Ecto neural progenitor cell (in vitro differentiated cells): ENCODE data around the gene RIOX2.

Experiments
- DNase-seq: peaks from one replicate; pipeline ENCODE4 v3.0.0-alpha.2; 2018; ENCODE audit warnings: low spot score

RIOX2 gene

GRCh38 chr3:97990624-97991292 lies 18.5 kb upstream of the RIOX2 start:
- DNase-seq: no peak

- no peak for DNase-seq
Measured at GRCh38 chr3:97988784-97989568, 16.7 kb upstream of the RIOX2 start.

DNA sequence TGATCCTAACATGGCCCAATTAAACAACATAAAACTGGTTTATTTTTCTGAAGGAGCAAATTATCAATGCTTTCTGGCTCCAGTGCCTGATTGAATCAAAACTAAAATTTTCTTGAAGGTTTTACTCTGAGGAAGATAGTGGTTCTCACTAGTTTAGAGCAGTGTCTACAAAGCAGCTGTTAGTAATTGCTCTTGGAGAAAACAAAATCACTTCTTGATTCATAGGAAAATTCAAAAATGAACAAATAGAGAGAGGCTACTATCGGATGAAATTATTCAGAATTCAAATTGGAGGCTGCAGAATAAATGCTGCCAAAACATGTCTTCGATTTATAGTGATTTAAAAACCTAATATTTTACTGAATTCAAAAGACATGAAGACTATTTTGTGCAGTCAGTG lies 15.1 kb upstream of the RIOX2 start:
- no peak for DNase-seq

- DNase-seq: no peak
Measured at GRCh38 chr3:97983933-97984491, 11.8 kb upstream of the RIOX2 start.

- DNase-seq: no peak
Measured at GRCh38 chr3:97981886-97982285, 9.7 kb upstream of the RIOX2 start.

- DNase-seq: no peak
Measured at GRCh38 chr3:97979610-97980009, 7.4 kb upstream of the RIOX2 start.

DNA sequence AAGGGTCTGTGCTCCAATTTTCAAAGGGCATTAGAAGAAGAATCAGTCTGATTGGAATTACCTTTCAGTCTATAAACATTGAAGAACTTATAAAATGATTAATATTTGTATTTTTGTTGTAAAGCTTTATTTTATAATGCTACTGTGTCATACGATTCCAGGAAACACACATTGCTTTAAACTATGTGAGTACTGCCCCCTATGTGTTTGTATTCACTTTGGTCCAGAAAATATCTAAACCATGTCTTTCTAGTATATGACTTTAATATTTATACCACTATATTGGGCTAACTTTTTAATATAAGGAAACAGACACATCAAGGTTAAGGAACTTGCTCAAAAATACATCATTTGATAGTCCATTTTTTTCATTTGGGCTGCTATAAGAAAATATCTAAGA lies 3.2 kb upstream of the RIOX2 start:
- DNase-seq: no peak

DNA sequence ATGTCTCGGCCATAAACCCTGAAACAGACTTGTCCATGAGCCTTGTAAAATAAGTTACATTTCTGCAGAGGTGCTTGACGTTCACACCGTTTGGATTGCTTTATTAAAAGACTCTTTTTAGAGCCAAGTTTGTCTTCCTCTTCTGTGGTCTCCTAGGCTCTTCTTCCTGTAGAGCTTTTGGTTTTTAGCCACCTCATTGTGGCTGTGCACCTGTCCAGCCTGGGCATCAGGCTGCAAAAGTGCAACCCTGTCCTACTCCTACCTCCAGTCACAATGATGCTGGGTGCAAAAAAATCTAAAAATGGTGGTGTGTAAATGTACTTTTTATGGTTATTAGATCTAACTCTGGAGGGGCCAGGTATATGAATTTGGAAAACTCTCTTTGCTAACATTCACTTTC lies 2.8 kb upstream of the RIOX2 start:
- no peak for DNase-seq

- DNase-seq: no peak
Measured at GRCh38 chr3:97972976-97973375, 745 bp upstream of the RIOX2 start.

DNA sequence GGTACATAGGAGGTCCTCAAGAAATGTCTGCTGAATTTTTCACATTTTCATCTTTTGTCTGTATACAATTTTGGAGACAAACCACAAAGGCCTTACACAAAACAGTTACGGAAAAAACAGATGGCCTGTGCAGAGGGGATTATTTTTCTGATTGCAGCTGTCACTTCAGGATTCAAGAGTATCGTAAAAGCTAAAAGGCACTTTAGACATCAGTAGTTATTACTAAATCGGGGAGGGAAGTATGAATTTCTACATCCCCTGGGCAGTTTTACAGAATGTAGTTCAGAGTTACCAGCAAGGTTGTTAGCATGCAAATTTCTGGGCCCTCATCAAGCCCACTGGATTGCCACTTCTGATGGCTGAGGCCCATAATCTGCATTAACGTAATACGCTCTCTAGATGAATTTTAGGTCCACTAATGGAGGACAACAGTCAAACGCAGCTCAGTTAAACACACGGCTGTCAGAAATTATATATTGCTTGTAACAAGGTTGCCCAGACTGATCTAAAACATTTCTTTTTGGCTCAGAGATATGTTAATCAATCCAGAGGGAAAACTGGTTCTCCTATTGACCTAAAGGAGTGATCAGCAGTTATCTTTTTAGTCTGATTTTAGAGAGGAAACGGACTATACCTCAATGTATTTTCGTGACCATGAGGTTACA lies 1.1 kb downstream of the RIOX2 start:
- no peak for DNase-seq

DNA sequence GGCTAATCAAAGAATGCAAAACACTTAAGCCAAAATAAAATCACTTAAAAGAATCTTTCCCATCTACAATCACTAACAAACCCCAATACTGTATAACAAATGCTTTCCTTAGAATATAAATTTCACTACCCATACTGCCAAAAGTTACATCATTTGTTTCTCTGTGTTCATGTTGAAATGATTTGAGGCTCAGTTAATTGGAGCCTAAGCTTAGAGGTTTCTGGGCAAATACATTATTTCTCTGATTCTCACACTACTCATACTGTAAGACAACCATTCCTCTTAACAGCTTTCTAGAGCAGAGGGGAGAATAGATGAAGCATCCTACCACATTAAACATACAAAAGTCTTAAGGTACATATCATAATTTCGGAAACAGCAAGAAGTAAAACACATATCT lies 2.1 kb downstream of the RIOX2 start:
- no peak for DNase-seq

GRCh38 chr3:97969541-97969940 lies 2.7 kb downstream of the RIOX2 start:
- DNase-seq: no peak

- DNase-seq: no peak
Measured at GRCh38 chr3:97968376-97968775, 3.9 kb downstream of the RIOX2 start.

- no peak for DNase-seq
Measured at GRCh38 chr3:97967966-97968365, 4.3 kb downstream of the RIOX2 start.

DNA sequence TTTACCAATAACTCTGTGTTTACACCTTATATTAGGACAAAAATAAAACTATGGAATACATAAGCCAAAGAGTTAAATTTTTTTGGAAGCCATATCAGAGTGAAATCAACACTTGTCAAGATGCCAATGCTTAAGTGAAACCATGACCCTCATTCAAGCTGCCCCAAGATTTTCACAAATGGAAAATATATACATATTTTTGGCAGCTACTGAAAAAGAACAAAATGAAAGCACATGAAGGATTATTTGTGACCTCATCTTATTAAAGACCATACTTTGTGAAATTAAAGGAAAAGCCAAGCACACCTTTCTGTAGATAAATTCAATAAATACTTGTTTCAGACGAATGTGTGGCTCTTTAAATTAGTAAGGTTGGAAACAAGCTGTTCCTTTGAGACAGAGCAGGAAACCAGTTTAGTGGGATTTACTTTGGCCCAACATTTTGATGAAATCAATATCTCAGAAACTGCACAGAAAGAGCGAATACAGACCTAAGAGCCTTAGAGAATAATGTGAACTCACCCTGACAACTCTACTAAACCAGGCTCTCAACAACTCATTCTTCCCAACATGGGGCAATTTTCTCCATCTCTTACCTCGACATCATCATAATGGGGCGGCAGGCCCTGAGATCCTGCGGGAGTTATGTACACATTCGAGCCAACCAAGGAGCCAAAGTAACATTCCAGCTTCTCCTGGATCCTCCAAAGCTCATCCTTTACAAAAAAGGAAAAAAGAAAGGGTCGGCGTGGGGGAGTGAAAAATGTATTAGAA lies 11.1 kb downstream of the RIOX2 start:
- DNase-seq: no peak

DNA sequence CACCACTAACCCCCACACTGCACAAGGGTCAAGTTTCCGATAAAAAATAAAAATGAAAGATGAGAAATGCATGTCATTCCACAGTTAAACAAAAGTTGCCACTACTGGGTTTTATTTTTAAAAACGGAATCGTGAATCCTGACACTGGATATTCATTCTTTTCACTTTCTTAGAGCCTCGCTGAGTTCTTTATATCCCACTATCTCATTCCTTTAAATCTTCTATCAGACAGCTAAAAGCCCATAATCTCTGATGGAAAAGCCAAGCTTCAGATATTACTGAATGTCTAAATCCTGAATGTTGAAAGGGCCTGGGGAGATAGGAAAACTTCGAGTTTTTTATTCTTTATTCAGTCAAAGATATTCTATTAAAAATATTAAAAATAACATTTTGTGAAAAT lies 11.7 kb downstream of the RIOX2 start:
- DNase-seq: no peak

- DNase-seq: no peak
Measured at GRCh38 chr3:97959872-97960271, 12.4 kb downstream of the RIOX2 start.

DNA sequence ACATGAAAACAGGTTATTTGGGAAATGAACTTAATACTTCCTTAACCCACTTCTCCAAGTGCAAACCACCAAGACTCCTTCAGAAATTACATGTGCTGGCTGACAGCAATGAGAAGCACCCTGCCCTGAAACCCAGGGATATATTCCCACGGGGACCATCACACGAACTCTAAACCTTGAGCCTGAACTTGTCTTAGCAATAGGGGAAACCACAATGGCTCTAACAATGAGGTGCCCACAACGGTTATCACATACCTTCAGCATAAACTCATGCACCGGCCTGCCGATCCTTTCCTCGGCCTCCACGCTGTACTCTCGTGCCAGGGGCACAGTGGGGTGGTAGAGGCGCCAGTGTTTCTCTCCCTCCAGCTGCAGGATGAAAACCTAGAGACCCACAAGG lies 13.4 kb downstream of the RIOX2 start:
- DNase-seq: no peak

DNA sequence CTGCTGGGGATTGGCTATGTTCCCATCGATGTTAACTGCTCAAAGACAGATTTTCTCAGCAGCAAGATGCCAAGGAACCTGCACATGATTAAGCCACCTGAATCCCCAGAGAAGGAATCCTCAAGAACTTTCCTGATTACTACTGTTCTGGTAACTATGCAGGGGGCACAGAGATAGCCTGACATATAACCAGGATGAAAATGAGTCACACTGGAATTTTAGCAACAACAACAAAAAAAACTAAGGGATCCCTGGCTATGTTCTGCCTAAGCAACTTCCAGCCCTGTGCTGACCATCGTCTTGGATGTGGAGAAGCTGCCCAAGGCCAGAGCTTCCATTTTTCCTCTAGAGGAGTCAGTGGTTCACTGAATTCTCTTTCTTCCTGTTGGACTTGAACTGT lies 13.8 kb downstream of the RIOX2 start:
- DNase-seq: no peak

DNA sequence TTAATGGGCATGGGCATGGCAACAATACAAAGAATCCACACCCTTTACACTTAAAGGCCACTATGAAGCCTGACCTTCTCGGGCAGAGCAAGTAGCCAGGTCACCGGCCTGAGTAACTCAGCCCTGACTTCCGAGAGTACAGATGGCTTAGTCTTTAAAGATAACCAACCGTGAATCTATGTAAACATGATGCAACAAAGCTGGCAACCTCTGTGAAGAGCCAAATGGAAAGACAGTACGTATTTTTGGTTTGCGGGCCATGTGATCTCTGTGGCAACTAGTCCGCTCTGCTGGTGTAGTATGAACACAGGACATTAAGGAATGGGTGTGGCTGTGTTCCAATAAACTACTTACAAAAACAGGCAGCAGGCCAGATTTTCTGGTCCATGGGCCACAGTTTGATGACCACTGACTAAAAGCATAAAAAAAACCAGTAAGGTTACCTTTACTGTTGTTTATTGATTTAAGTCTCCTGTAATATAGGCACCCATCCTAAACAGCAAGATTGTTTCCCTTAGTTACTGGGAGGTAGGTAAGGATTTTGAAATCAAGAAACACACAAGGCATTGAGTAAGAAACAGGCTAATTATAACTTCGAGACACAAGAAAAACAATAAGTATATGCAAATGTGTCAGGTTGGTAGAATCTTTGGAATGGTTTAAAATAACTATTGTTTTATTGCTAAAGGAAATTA lies 14.5 kb downstream of the RIOX2 start:
- DNase-seq: no peak

- no peak for DNase-seq
Measured at GRCh38 chr3:97956051-97956450, 16.2 kb downstream of the RIOX2 start.
